ENCODE results near the gene TESPA1.

DNA sequence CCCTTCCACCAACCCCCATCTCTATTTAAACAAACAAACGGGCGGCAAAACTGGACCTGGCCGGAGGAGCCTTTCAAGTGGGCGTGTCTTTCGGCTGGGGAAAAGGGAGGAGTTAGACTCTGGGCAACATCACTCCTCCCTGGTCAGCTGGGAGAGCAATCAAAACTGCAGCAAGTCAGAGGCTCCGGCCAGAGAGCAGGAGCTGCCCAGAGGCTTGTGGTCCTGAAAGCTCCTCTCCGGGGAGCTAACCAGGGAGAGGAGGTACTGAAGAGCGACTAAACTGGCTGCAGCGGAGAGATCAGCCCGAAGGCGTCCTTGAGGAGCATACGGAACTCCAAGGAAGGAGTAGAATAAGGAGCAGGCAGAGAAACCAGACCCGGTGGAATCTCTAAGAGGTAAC lies 35.2 kb upstream of the TESPA1 start, which contains the start of gene NEUROD4:
- TF ChIP-seq, protein P1, sequence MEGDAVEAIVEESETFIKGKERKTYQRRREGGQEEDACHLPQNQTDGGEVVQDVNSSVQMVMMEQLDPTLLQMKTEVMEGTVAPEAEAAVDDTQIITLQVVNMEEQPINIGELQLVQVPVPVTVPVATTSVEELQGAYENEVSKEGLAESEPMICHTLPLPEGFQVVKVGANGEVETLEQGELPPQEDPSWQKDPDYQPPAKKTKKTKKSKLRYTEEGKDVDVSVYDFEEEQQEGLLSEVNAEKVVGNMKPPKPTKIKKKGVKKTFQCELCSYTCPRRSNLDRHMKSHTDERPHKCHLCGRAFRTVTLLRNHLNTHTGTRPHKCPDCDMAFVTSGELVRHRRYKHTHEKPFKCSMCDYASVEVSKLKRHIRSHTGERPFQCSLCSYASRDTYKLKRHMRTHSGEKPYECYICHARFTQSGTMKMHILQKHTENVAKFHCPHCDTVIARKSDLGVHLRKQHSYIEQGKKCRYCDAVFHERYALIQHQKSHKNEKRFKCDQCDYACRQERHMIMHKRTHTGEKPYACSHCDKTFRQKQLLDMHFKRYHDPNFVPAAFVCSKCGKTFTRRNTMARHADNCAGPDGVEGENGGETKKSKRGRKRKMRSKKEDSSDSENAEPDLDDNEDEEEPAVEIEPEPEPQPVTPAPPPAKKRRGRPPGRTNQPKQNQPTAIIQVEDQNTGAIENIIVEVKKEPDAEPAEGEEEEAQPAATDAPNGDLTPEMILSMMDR (IDR thresholded peaks at IDR 0.05): no peak
- no peak for TF ChIP-seq POLR2A (IDR thresholded peaks at IDR 0.05)
